GM12891 (cell line): ENCODE data around the gene ROCK2.

Experiments
- PAX5 ChIP-seq: IDR thresholded peaks from 2 replicates; pipeline ENCODE4 v1.6.1; 2011; ENCODE audit warnings: low read length, moderate library complexity, mild to moderate bottlenecking; ENCODE audit not compliant: insufficient read depth, severe bottlenecking
- POLR2A ChIP-seq: IDR thresholded peaks from 2 replicates; pipeline ENCODE4 v1.6.1; 2011; ENCODE audit warnings: low read depth, low read length, control low read depth
- POLR2AphosphoS5 ChIP-seq: IDR thresholded peaks from 2 replicates; pipeline ENCODE4 v1.6.1; 2011; ENCODE audit warnings: low read depth, low read length, control low read depth
- POU2F2 ChIP-seq: IDR thresholded peaks from 2 replicates; pipeline ENCODE4 v1.6.1; 2011; ENCODE audit warnings: low read depth, mild to moderate bottlenecking, control low read depth, low read length, moderate library complexity
- SPI1 ChIP-seq: IDR thresholded peaks from 2 replicates; pipeline ENCODE4 v1.6.1; 2011; ENCODE audit warnings: low read depth, low read length, control low read depth
- TAF1 ChIP-seq: IDR thresholded peaks from 2 replicates; pipeline ENCODE4 v1.6.1; 2011; ENCODE audit warnings: low read depth, low read length, control low read depth

DNA sequence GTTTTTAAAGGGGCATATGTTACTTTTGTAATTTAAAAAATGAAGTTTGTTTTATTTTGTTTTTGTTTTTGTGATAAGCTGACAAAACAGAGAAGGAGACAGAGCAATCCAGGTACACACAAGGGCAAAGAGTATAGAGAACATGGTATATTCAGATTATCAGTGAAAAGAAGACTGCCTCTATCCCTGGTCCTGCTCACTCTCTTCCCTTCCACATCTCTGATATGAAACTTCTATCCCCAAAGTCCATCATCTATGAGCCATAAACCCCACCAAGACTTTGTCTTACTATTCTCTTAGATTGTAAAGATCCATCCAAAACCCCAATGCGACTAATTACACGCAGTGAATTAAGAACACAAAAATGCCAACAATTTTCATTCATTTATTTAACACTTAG is 16.6 kb downstream of the ROCK2 start:
- TF ChIP-seq SPI1 (no peak), POLR2A (no peak), POLR2AphosphoS5 (no peak), POU2F2 (no peak), TAF1 (no peak), PAX5 (no peak)
